Measurements from ENCODE around the gene NDUFB11.

NDUFB11 gene

DNA sequence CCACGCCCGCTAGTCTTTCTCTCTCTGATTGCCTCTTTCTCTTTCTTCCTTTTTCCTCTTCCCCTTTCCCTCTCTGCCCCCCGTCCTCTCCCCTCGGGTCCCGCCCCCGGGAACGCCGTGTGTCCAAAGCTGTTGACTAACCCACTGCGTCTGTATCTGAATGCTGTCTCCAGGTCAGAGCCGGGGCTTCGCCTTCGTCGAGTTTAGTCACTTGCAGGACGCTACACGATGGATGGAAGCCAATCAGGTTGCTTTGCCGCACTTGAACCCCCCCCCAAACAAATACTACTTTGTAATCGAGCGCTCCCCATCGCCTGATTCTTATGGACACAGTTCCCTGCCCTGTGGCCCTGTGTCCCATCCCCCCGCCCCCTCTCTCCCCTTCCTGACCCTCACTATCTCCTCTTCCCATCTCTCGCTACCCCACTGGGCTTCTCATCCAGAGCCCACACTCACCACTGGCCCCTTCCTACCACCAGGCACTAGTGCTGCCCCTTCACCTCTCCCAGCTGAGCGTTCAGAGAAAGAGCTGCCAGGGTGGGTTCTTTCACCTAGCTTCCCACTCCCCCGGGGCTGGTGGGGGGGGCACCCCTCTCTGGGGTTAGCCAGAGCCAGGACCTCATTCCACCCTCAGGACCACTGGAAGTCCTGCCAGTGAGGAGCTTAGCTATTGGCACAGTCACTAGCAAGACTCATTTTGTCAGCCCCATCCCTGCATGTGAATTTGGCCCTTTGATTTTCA, 30.5 kb upstream of the NDUFB11 start:
- DNase-seq (ENCODE audit: low read depth): no peak

GRCh38 chrX:47174376-47174775, 29.9 kb upstream of the NDUFB11 start:
- no peak for DNase-seq (ENCODE audit: low read depth)

GRCh38 chrX:47172971-47173792, 28.7 kb upstream of the NDUFB11 start:
- no peak for DNase-seq (ENCODE audit: low read depth)

DNA sequence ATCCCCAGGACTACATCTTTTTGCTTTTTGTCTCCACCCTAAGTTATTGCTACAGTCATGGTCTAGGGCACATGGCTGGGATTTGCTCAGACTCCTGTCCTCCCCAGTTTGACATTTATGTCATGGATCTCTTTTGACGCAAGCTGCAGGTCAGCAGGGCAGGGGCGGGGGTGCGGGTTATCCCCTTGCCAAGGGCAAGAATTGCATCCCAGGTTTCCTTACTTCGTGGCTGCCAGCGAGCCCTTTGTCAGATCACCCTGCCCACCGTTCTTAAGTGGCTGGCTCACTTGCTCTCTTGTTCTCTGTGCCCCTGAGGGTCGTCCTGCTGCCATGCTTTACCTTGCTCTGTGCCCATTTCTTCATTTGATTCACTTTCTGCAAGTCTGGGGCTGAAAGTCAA, 28.0 kb upstream of the NDUFB11 start:
- DNase-seq (ENCODE audit: low read depth): no peak

DNA sequence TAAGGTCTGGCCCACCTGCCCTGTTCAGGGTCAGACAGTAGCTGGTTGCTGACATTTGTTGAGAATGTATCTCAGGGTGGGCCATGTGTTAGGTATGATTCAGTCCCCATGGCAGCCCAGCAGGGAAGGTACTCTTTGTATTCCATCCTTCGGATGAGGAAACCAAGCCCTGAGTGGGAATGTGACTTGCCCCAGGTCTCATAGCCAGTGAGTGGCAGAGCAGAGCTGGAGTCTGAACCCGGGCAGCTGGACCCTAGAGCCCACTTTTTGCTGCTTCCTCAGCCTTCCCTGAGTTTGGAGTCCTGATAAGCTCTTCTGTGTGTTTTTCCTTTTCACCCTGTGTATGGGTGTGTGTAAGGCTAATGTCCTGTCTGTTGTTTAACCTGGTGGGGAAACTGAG, 27.5 kb upstream of the NDUFB11 start:
- DNase-seq (ENCODE audit: low read depth): no peak

- no peak for DNase-seq (ENCODE audit: low read depth)
Measured at GRCh38 chrX:47170861-47171692, 26.6 kb upstream of the NDUFB11 start.

DNA sequence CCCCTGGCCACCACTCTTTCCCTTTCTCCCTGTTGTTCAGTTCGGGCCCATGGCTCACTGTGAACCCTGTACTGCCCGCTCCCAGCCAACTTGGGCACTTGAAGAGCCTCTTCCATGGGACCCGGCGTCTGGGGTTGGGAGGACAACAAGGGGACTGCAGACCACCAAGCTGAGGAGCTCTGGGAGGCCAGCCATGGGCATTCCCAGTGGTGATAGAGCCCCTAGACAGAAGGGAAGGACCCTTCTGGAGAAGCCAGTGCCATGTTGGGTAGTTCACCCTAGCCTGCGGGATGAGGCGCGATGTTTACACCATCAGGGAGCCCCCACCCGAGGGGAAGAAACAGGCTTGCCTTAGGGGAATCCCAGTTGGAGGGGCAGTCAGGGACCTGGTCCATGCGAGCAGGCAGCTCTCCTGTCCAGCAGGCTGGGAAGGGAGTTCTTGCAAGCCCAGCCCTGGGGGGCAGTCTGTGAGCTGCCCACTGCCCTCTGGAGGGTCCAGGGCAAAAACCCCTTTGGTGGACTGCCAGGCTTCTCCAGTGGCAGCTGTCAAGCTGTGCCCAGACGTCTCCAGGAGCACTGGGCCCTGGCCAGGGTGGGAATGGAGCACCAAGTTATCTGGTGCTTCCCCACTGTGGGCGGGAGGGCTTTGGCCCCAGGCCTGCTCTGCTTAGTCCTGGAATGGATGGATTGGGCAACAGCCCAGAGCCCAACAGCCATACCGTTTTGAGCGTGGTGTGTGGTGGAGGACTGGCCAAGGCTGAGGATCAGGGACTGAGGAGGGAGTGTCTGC, 25.4 kb upstream of the NDUFB11 start:
- DNase-seq (ENCODE audit: low read depth): no peak

DNA sequence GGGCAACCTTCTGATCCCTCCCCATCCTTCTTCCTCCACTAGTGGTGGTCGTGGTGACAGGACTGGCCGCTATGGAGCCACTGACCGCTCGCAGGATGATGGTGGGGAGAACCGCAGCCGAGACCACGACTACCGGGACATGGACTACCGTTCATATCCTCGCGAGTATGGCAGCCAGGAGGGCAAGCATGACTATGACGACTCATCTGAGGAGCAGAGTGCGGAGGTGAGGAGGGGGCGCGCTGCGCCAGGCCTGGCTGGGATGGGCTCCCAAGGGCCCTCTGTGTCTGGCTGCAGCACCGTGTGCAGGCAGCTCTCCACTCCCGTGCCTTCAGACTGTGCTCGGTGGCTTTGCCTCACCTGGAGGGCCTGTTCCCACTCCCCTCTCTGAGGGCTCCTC, 24.8 kb upstream of the NDUFB11 start:
- no peak for DNase-seq (ENCODE audit: low read depth)

DNA sequence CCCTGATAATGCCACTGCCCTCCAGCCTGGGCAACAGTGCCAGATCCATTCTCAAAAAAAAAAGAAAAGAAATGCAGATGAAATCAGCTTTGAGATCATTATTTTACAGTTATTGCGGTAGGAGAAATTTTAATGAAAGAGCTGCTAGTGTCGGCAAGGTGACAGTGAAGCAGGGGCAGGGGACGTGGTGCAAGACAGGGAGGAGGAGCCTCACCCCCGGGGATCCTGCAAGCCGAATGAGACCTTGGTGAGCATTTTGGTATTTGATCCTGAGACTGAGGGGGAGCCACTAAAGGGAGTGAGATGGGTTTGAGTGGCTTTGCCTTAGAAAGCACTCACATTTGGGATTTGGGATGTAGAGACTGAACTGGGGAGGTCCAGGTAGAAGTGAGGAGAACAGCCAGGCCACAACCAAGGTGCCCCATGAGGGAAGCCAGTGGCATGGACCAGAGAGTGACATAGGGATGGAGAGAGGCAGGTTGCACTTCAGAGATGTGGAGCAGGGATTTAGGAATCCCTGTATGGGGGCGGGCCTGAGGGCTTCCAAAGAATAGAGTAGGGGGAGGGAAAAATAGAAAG, 24.1 kb upstream of the NDUFB11 start:
- no peak for DNase-seq (ENCODE audit: low read depth)

GRCh38 chrX:47166126-47166525, 21.6 kb upstream of the NDUFB11 start:
- no peak for DNase-seq (ENCODE audit: low read depth)

- DNase-seq (ENCODE audit: low read depth): no peak
Measured at GRCh38 chrX:47164420-47164819, 19.9 kb upstream of the NDUFB11 start.

DNA sequence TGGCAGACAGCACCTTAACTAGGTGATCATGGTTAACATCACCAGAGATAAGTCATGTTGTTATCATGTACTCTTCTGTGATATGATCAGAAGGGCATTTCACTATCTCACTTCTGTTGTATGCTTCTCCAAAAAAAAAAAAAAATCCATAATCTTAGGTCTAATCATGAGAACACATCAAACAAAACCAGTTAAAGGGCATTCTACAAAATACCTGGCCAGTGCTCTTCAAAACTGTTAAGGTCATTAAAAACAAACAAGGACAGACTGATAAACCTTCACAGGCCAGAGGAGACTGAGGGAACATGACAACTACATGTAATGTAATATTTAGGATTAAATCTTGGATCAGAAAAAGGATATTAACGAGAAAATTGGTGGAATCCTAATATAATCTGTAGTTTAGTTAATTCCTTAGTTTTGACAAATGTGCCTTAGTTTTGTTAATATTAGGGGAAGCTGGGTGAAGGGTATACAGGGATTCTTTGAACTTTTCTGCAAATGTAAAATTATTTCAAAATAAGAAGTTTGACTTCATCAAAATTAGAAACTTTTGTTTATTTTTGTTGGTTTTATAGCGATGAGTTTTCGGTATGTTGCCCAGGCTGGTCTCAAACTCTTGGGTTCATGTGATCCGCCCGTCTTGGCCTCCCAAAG, 18.6 kb upstream of the NDUFB11 start:
- no peak for DNase-seq (ENCODE audit: low read depth)

- DNase-seq (ENCODE audit: low read depth): no peak
Measured at GRCh38 chrX:47160781-47161180, 16.3 kb upstream of the NDUFB11 start.

- DNase-seq (ENCODE audit: low read depth): no peak
Measured at GRCh38 chrX:47158781-47159180, 14.3 kb upstream of the NDUFB11 start.

DNA sequence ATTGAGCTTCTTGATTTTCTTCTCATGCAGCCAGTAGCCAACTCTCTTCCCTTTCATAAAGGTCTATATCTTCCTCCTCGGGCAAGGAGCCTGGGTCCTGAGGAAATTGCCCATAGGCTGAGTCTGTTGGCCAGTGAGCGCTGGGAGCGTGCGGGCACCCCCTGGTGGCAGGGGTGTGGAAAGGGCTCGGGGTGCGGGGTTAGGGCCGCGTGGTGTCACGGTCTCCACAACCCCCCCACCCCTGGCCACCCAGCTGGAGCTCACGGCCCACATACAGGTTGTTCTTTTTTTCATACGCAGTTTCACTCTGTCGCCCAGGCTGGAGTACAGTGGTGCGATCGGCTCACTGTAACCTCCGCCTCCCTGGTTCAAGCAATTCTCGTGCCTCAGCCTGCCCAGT, 13.6 kb upstream of the NDUFB11 start:
- DNase-seq (ENCODE audit: low read depth): no peak

DNA sequence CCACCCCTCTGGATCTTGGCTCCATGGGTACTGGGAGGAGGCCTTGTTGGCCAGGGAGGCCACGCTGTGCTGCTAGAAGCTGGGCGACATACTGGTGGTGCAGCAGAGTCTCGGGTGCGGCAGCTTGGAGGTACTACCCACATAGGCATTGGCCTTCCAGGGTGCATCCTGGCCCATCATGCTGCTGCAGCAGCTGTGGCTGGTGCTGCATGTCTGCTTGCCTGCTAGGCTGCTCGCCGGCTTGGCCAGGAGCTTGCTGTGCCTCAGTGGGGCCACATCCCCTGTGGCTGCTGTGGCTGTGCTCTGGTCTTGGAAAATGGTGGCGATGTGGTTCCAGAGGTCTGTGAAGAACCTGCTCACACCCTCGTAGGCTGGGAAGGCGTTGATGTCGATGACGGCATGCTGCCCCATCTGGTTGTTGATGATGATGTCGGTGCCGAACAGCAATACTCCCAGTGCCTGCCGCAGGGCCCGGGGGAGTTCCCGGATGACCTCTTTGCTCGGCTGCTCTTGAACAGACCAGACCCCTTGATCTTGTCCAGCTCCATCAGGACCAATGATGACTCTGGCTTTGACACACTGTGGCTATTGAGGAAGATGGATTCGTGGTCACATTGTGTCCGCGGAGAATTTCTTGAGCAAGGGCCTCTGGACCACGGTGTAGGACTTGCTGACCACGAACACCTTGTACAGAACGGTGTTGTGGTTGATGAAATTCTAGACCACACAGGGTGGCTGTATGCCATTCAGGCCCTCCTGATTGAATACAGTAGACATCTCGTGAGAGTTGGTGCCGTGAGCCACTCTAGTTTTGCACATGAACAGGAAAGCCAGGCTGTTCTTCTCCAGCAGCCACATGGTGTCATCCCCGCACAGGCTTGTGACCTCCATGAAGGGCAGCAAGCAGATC, 12.4 kb upstream of the NDUFB11 start:
- no peak for DNase-seq (ENCODE audit: low read depth)

GRCh38 chrX:47151435-47151834, 6.9 kb upstream of the NDUFB11 start:
- no peak for DNase-seq (ENCODE audit: low read depth)

DNA sequence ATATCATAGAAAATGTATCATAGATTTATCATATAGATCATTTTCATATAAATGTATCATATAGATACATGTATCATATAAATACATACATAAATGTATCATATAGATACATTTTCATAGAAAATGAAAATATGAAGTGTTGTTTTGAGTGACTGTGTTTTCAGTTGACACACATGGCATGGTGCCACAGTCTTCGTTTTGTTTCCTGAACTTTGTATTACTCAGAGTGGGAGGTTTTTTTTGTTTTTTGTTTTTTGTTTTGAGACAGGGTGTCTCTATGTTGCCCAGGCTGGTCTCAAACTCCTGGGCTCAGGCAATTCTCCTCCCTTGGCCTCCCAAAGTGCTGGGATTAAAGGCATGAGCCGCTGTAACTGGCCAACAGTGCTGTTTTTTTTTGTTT, 4.4 kb upstream of the NDUFB11 start:
- no peak for DNase-seq (ENCODE audit: low read depth)

- no peak for DNase-seq (ENCODE audit: low read depth)
Measured at GRCh38 chrX:47146936-47147859, 2.7 kb upstream of the NDUFB11 start.
